ENCODE results near the gene ATP6V1C2. TPM values are rescaled to one million over a fixed set of nuclear protein-coding genes. Genes with fewer than 3 reads are reported as not detected.

ATP6V1C2 gene
- polyA plus RNA-seq, 3 donors: 0.03 TPM; not detected in 2

DNA sequence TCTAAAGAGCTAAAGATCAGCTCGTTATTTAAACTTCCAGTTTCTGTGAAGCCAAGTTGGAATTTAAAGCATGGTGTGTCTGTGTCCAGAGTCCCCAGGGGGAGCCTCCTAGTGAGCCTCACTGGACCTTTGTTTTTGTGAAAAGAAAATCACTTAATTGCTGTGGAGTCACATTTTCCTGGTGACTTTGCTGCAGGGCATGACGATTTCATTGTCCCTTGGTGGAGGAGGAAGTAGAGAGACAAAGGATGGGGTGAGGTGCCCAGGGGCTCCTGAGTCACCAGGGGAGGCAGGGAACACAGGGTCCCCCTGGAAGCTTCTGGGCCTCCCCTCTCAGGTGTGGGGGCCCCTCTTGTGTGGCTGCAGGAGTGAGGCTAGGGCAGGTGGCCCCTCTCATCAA, 19.7 kb downstream of the ATP6V1C2 start:
- WGBS (ENCODE audit: insufficient coverage): 39% methylated on average over 2 of the region's 2 CpGs
- no peak for DNase-seq
- Mint-ChIP-seq H3K27ac (peak overlapping the region in 1 of 7 donors; percentile 40), H3K36me3 (no peaks in the 10 kb centered on the region), H3K4me3 (no peak overlapping the region), H3K9me3 (peaks cover 0 to 2% (median 0%) of the 10 kb centered on the region in 7 donors), H3K4me1 (peaks cover 11% of the 10 kb centered on the region), H3K27me3 (ENCODE audit: low read depth in 3 of 3) (peaks cover 0 to 5% (median 1%) of the 10 kb centered on the region in 3 donors)
- no peak overlapping the region for H3K27ac ChIP-seq (ENCODE audit: low read depth in 1 of 2, low read length in 2 of 2)
- H2AFZ ChIP-seq (ENCODE audit: insufficient read depth, low read depth, low read length, poor library complexity, severe bottlenecking): no peak overlapping the region
- H3K4me3 ChIP-seq (replicated peaks in 1 of 3; ENCODE audit: low read depth in 2 of 3, low read length in 3 of 3): no peak overlapping the region
- peaks cover 10 to 11% of the 10 kb centered on the region in 2 donors for H3K4me1 ChIP-seq (ENCODE audit: control insufficient read depth in 1 of 2, insufficient read depth in 2 of 2, low read length in 2 of 2)
- no peak overlapping the region for H3K9ac ChIP-seq (ENCODE audit: insufficient read depth, low read length, poor library complexity, severe bottlenecking)
- H3K4me2 ChIP-seq (replicated peaks; ENCODE audit: extremely low read depth, low read length, poor library complexity, severe bottlenecking): no peak overlapping the region
- no peaks in the 10 kb centered on the region for H4K20me1 ChIP-seq (ENCODE audit: insufficient read depth, low read length)
- H3K27me3 ChIP-seq (ENCODE audit: control insufficient read depth in 2 of 2, insufficient read depth in 2 of 2, low read length in 2 of 2): no peaks in the 10 kb centered on the region
- intact Hi-C loops (cut with micrococcal nuclease): no loop called here
- H3K9me3 ChIP-seq (replicated peaks in 1 of 2; ENCODE audit: control insufficient read depth in 1 of 2, insufficient read depth in 1 of 2, low read length in 2 of 2): no peaks in the 10 kb centered on the region
- TF ChIP-seq, protein P1, sequence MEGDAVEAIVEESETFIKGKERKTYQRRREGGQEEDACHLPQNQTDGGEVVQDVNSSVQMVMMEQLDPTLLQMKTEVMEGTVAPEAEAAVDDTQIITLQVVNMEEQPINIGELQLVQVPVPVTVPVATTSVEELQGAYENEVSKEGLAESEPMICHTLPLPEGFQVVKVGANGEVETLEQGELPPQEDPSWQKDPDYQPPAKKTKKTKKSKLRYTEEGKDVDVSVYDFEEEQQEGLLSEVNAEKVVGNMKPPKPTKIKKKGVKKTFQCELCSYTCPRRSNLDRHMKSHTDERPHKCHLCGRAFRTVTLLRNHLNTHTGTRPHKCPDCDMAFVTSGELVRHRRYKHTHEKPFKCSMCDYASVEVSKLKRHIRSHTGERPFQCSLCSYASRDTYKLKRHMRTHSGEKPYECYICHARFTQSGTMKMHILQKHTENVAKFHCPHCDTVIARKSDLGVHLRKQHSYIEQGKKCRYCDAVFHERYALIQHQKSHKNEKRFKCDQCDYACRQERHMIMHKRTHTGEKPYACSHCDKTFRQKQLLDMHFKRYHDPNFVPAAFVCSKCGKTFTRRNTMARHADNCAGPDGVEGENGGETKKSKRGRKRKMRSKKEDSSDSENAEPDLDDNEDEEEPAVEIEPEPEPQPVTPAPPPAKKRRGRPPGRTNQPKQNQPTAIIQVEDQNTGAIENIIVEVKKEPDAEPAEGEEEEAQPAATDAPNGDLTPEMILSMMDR (IDR thresholded peaks at IDR 0.05): no peak
- no peaks in the 10 kb centered on the region for H3K79me2 ChIP-seq (ENCODE audit: insufficient read depth, low read length)
- H3K36me3 ChIP-seq (replicated peaks in 1 of 2; ENCODE audit: control insufficient read depth in 1 of 2, insufficient read depth in 2 of 2, low read length in 2 of 2): no peaks in the 10 kb centered on the region

DNA sequence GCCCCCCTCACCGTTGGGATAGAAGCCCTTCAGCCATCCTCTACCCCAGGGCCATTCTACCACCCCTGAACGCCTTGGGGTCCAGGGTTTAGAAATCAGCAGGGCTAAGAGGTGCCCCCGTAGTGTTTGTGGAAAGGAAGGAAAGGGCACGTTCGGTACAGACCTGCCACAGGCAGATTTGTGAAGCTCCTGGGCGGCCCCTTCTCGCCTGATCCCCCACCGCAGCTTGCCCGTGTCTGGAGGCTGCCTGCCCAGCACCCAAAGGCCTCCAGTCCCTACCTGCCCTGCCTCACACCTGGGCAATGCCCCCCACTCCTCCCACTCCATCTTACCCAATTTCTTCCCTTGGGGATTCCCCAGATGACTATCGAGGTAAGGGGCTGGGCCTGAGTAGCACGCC, 21.2 kb downstream of the ATP6V1C2 start:
- Mint-ChIP-seq H3K36me3 (no peaks in the 10 kb centered on the region), H3K4me1 (peaks cover 12% of the 10 kb centered on the region), H3K9me3 (peaks cover 0 to 2% (median 0%) of the 10 kb centered on the region in 7 donors), H3K4me3 (no peak overlapping the region), H3K27me3 (ENCODE audit: low read depth in 3 of 3) (peaks cover 0 to 4% (median 1%) of the 10 kb centered on the region in 3 donors), H3K27ac (no peak overlapping the region)
- 93% methylated on average over 3 of the region's 11 CpGs for WGBS (ENCODE audit: insufficient coverage)
- Histone ChIP-seq H3K27ac (ENCODE audit: low read depth in 1 of 2, low read length in 2 of 2) (no peak overlapping the region), H3K9ac (ENCODE audit: insufficient read depth, low read length, poor library complexity, severe bottlenecking) (no peak overlapping the region), H3K4me2 (replicated peaks; ENCODE audit: extremely low read depth, low read length, poor library complexity, severe bottlenecking) (no peak overlapping the region), H3K27me3 (ENCODE audit: control insufficient read depth in 2 of 2, insufficient read depth in 2 of 2, low read length in 2 of 2) (no peaks in the 10 kb centered on the region), H3K4me1 (ENCODE audit: control insufficient read depth in 1 of 2, insufficient read depth in 2 of 2, low read length in 2 of 2) (peaks cover 10 to 11% of the 10 kb centered on the region in 2 donors), H4K20me1 (ENCODE audit: insufficient read depth, low read length) (no peaks in the 10 kb centered on the region), H3K79me2 (ENCODE audit: insufficient read depth, low read length) (no peaks in the 10 kb centered on the region), H3K4me3 (replicated peaks in 1 of 3; ENCODE audit: low read depth in 2 of 3, low read length in 3 of 3) (no peak overlapping the region), H3K9me3 (replicated peaks in 1 of 2; ENCODE audit: control insufficient read depth in 1 of 2, insufficient read depth in 1 of 2, low read length in 2 of 2) (no peaks in the 10 kb centered on the region), H3K36me3 (replicated peaks in 1 of 2; ENCODE audit: control insufficient read depth in 1 of 2, insufficient read depth in 2 of 2, low read length in 2 of 2) (no peaks in the 10 kb centered on the region), H2AFZ (ENCODE audit: insufficient read depth, low read depth, low read length, poor library complexity, severe bottlenecking) (no peak overlapping the region)
- DNase-seq: no peak
- TF ChIP-seq, protein P1 (IDR thresholded peaks at IDR 0.05): no peak
- intact Hi-C loops (cut with micrococcal nuclease): no loop called here

Measured in CD14-positive monocyte (primary cell).